BJ (cell line): ENCODE data around the gene HDAC2. TPM values are rescaled to one million over a fixed set of nuclear protein-coding genes. Genes with fewer than 3 reads are reported as not detected.
A peak's percentile ranks its signal among the peaks of the same experiment; 100 is the strongest.

Experiments
- CTCF ChIA-PET: fragments of 350-600 bp; formaldehyde crosslinking; extraction: SDS; loops from one replicate; lab custom pipeline; 2021; ENCODE audit warnings: antibody characterized with exemption, inconsistent platforms; lab: Yijun Ruan, JAX
- POLR2A ChIA-PET: fragments of 300-600 bp; sonication (Branson Sonifier 250); formaldehyde crosslinking; extraction: SDS; loops from one replicate; lab custom pipeline; 2021; ENCODE audit warnings: antibody characterized with exemption; lab: Charles Lee
- DNase-seq: peaks from one replicate; pipeline ENCODE4 v3.0.0-alpha.2; 2011; ENCODE audit warnings: low read depth
- H3K27me3 ChIP-seq: 2 replicates; pipeline ENCODE4 v1.6.0; 2011; ENCODE audit warnings: low read length; ENCODE audit not compliant: control insufficient read depth, insufficient read depth
- H3K36me3 ChIP-seq: 2 replicates; pipeline ENCODE4 v1.5.1; 2011; ENCODE audit warnings: low read length; ENCODE audit not compliant: control insufficient read depth, insufficient read depth
- H3K4me3 ChIP-seq: 2 replicates; pipeline ENCODE4 v1.5.1; 2011; ENCODE audit warnings: low read depth, mild to moderate bottlenecking, control low read depth, low read length
- CTCF ChIP-seq: IDR thresholded peaks from 2 replicates; pipeline ENCODE4 v1.5.1; 2011; ENCODE audit warnings: low read depth, mild to moderate bottlenecking, control low read depth, inconsistent platforms, low read length, moderate library complexity; ENCODE audit not compliant: insufficient read depth
- polyA plus RNA-seq: library from polyadenylated mRNA; depleted of rRNA; stranded (reverse); fragments of >200 nt; gene quantifications from 2 replicates; pipeline ENCODE4 v1.2.3, GENCODE V29; 2011

HDAC2 gene
- polyA plus RNA-seq, 1 experiment: 48.6 TPM

DNA sequence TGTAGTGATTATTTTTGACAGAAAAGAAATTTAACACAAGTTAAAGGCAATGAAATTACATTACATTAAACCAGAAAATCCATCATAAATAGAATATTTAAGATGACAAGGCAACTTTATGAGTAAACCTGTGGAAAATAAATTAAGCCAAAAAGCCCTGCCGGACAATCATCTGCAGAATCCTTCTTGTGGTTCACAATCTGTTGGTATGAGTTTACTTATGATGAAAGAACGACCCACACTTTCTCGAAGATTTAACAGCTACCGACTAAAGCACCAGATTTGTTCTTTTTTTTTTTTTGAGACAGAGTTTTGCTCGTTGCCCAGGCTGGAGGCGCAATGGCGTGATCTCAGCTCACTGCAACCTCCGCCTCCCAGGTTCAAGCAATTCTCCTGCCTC lies 21.4 kb downstream of the HDAC2 start:
- POLR2A ChIA-PET: no interaction called here
- Histone ChIP-seq H3K36me3 (peaks cover 3% of the 10 kb centered on the region), H3K27me3 (no peaks in the 10 kb centered on the region), H3K4me3 (no peak overlapping the region)
- TF ChIP-seq CTCF: no peak
- DNase-seq: no peak
- CTCF ChIA-PET: no interaction called here

- CTCF ChIA-PET: interaction anchor here (0.8 kb wide), 1 partner anchor 9 kb away, joined by 3 read pairs; no protein-coding TSS in a partner anchor
- POLR2A ChIA-PET: no interaction called here
Observed at GRCh38 chr6:113944701-113945100, 26.2 kb downstream of the HDAC2 start.

GRCh38 chr6:113939825-113940224 lies 31.1 kb downstream of the HDAC2 start:
- CTCF ChIA-PET: no interaction called here
- H3K27me3 ChIP-seq: no peaks in the 10 kb centered on the region
- no peak for DNase-seq
- POLR2A ChIA-PET: no interaction called here
- no peak for TF ChIP-seq CTCF
- H3K36me3 ChIP-seq: no peaks in the 10 kb centered on the region; the same call in 1 of the 2 replicates
- H3K4me3 ChIP-seq: no peak overlapping the region

More at GRCh38 chr6:113944701-113945100, 26.2 kb downstream of the HDAC2 start:
- no peak for DNase-seq
- Histone ChIP-seq H3K36me3 (peaks cover 1% of the 10 kb centered on the region; the same call in 1 of the 2 replicates), H3K27me3 (no peaks in the 10 kb centered on the region), H3K4me3 (no peak overlapping the region)
- TF ChIP-seq CTCF: no peak

GRCh38 chr6:113936093-113936934 lies 34.6 kb downstream of the HDAC2 start:
- POLR2A ChIA-PET: no interaction called here
- DNase-seq: peak; percentile 28
- no peaks in the 10 kb centered on the region; the same call in 1 of the 2 replicates for H3K36me3 ChIP-seq

More at GRCh38 chr6:113936093-113936934, 34.6 kb downstream of the HDAC2 start:
- Histone ChIP-seq H3K27me3 (no peaks in the 10 kb centered on the region), H3K4me3 (no peak overlapping the region)
- CTCF ChIA-PET: interaction anchor here (0.8 to 2.0 kb wide), 6 partner anchors 8 to 1433 kb away, joined by 3 to 8 read pairs (median 4); no protein-coding TSS in a partner anchor
- TF ChIP-seq CTCF: peak; percentile 70
